ENCODE results near the gene EVI5L. TPM values are rescaled to one million over a fixed set of nuclear protein-coding genes. Genes with fewer than 3 reads are reported as not detected.
"Not testable (repeated sequence)": the region's sequence is repeated elsewhere in the genome, so short reads cannot be mapped to it uniquely, and the experiment has no call there.

The EVI5L gene
- total RNA-seq, 1 experiment from 2014 or later: 29.2 TPM

GRCh38 chr19:7816040-7816439 is 14.0 kb upstream of the EVI5L start:
- not testable (repeated sequence) for DNase-seq (ENCODE audit: low read depth)

- DNase-seq (ENCODE audit: low read depth): no peak
These were observed 12.2 kb upstream of the EVI5L start for GRCh38 chr19:7817801-7818200.

GRCh38 chr19:7818806-7819205 is 11.2 kb upstream of the EVI5L start:
- no peak for DNase-seq (ENCODE audit: low read depth)

- DNase-seq (ENCODE audit: low read depth): no peak
These were observed 10.7 kb upstream of the EVI5L start for GRCh38 chr19:7819337-7819736.

GRCh38 chr19:7820588-7820987 is 9.4 kb upstream of the EVI5L start:
- DNase-seq (ENCODE audit: low read depth): no peak

GRCh38 chr19:7822910-7823515 is 7.0 kb upstream of the EVI5L start:
- no peak for DNase-seq (ENCODE audit: low read depth)

- DNase-seq (ENCODE audit: low read depth): peak; percentile 12
These were observed 6.2 kb upstream of the EVI5L start for GRCh38 chr19:7823686-7824301.

GRCh38 chr19:7829166-7829520 is 875 bp upstream of the EVI5L start:
- DNase-seq (ENCODE audit: low read depth): no peak

GRCh38 chr19:7830272-7830771 is 304 bp downstream of the EVI5L start:
- DNase-seq (ENCODE audit: low read depth): no peak

GRCh38 chr19:7830823-7831222 is 805 bp downstream of the EVI5L start:
- DNase-seq (ENCODE audit: low read depth): no peak

- DNase-seq (ENCODE audit: low read depth): no peak
These were observed 1.4 kb downstream of the EVI5L start for GRCh38 chr19:7831452-7831851.

- DNase-seq (ENCODE audit: low read depth): no peak
These were observed 2.0 kb downstream of the EVI5L start for GRCh38 chr19:7832009-7832408.

- DNase-seq (ENCODE audit: low read depth): no peak
These were observed 2.8 kb downstream of the EVI5L start for GRCh38 chr19:7832781-7833180.

- peak; percentile 30 for DNase-seq (ENCODE audit: low read depth)
These were observed 3.4 kb downstream of the EVI5L start for GRCh38 chr19:7833225-7834099.

GRCh38 chr19:7839476-7839875 is 9.5 kb downstream of the EVI5L start:
- DNase-seq (ENCODE audit: low read depth): no peak

GRCh38 chr19:7840629-7841028 is 10.6 kb downstream of the EVI5L start:
- DNase-seq (ENCODE audit: low read depth): no peak

GRCh38 chr19:7841751-7842660 is 12.0 kb downstream of the EVI5L start:
- DNase-seq (ENCODE audit: low read depth): no peak

- no peak for DNase-seq (ENCODE audit: low read depth)
These were observed 12.8 kb downstream of the EVI5L start for GRCh38 chr19:7842661-7843294.

- DNase-seq (ENCODE audit: low read depth): no peak
These were observed 13.5 kb downstream of the EVI5L start for GRCh38 chr19:7843521-7843920.

- no peak for DNase-seq (ENCODE audit: low read depth)
These were observed 14.4 kb downstream of the EVI5L start for GRCh38 chr19:7844405-7844804.

- no peak for DNase-seq (ENCODE audit: low read depth)
These were observed 14.9 kb downstream of the EVI5L start for GRCh38 chr19:7844951-7845350.

Data from M059J (cell line).